GM18517 (cell line): ENCODE results near the gene CYB561.

Experiments used
- ATAC-seq: cut with Tn5 transposase; IDR thresholded peaks from one replicate; pipeline ENCODE4 v1.9.1; 2021; ENCODE audit warnings: mild to moderate bottlenecking, moderate library complexity; ENCODE audit not compliant: unreplicated experiment

The CYB561 gene

GRCh38 chr17:63452046-63452961 lies 6.2 kb upstream of the CYB561 start:
- no peak for ATAC-seq

GRCh38 chr17:63451150-63451549 lies 5.0 kb upstream of the CYB561 start:
- ATAC-seq, result no peak

GRCh38 chr17:63450551-63450950 lies 4.4 kb upstream of the CYB561 start:
- ATAC-seq, result no peak

- ATAC-seq, result no peak
These were observed 2.5 kb upstream of the CYB561 start for GRCh38 chr17:63448655-63449054.

GRCh38 chr17:63447471-63448009 lies 1.4 kb upstream of the CYB561 start:
- no peak for ATAC-seq

GRCh38 chr17:63446753-63447470 lies 806 bp upstream of the CYB561 start:
- ATAC-seq, result peak; percentile 32

- peak; percentile 17 for ATAC-seq
These were observed 544 bp downstream of the CYB561 start for GRCh38 chr17:63445571-63445953.

GRCh38 chr17:63445065-63445464 lies 1.0 kb downstream of the CYB561 start:
- ATAC-seq, result no peak

GRCh38 chr17:63444457-63444856 lies 1.6 kb downstream of the CYB561 start:
- ATAC-seq, result no peak

GRCh38 chr17:63443053-63443452 lies 3.1 kb downstream of the CYB561 start:
- no peak for ATAC-seq

- no peak for ATAC-seq
These were observed 3.5 kb downstream of the CYB561 start for GRCh38 chr17:63442549-63443035.

- no peak for ATAC-seq
These were observed 4.0 kb downstream of the CYB561 start for GRCh38 chr17:63442074-63442473.

- no peak for ATAC-seq
These were observed 4.5 kb downstream of the CYB561 start for GRCh38 chr17:63441654-63442053.

- no peak for ATAC-seq
These were observed 5.3 kb downstream of the CYB561 start for GRCh38 chr17:63440770-63441335.

- ATAC-seq, result no peak
These were observed 5.9 kb downstream of the CYB561 start for GRCh38 chr17:63440127-63440769.

GRCh38 chr17:63439687-63440086 lies 6.4 kb downstream of the CYB561 start:
- ATAC-seq, result no peak

GRCh38 chr17:63438092-63439051 lies 7.7 kb downstream of the CYB561 start:
- no peak for ATAC-seq

- ATAC-seq, result no peak
These were observed 8.6 kb downstream of the CYB561 start for GRCh38 chr17:63437287-63438091.
